ENCODE data around the gene SLC29A3.

Gene SLC29A3

GRCh38 chr10:71324743-71325142, 5.7 kb downstream of the SLC29A3 start:
- DNase-seq: no peak

DNA sequence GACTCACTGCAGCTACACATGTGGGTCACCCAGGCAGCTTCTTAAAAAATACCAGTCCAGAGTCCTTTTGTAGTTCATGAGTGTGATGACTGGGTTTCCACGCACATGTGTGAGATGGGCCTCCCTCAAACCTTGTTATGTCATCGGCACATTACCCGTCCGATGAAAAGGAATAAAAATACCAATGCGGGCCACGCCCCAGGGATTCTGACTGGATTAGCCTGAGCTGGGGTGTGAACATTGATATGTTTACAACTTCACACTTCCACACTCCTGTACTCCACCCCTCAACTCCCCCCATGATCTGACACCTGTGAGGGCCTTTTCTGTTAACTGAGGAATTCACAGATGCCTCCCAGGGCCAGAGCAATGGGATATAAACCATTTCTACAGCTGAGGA, 6.2 kb downstream of the SLC29A3 start:
- DNase-seq: no peak

DNA sequence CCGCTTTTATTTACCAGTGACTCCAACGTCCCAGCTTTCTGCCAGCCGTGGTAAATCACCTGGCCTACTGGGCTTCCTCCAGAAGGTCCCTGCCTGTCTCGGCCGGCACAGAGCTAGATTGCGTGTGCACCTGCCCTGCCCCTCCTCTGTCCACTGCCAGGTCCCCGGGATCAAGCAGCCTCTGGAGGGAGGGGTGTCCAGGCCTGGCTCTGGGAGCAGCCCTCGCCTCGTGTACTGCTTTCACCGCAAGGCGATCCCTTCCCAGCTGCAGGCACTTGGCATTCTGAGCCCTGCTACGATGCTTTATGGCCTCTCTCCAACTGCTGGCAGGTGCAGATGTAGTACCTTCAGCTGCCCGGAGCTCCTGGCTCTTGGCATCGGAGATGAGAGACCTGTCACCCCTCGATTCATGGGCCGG, 7.4 kb downstream of the SLC29A3 start:
- DNase-seq: no peak

GRCh38 chr10:71330789-71331404, 11.8 kb downstream of the SLC29A3 start:
- DNase-seq: no peak

DNA sequence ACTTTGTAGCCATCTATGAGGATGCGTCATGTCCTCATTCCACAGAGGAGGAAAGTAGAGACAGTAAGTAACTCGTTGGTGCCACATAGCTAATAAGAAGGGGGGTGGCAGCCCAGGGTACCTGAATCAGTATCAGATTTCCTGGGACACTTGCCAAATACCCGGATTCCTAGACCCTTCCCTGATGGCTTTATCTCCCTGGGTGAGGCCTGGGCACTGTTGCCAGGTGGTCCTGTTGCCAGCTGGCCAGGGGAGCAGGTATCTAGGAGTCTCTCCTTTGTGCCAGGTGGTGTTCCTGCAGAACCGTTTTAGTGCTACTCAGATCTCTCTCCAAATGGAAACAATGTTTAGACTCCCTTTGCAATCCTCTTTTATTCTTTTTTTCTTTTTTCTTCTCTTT, 12.7 kb downstream of the SLC29A3 start:
- no peak for DNase-seq

DNA sequence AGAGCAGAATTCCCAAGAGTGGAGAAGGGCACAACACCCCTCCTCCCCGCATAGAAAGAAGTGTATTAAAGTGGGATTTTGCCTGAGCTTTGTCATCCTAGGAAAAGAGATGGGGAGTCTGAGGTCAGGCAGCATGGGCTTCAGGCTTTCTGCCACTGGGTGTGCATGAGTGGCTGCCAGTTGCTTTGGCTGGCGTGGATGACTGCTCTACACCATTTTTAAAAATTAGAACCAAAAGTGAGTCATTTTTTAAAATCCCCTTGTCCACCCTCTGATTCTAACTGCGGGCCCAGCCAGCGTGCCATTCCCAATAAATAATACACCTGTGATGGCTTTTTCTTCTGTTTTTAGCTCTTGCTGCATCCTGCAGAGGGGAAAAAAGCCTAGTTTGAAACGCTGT, 13.4 kb downstream of the SLC29A3 start:
- DNase-seq: no peak

DNA sequence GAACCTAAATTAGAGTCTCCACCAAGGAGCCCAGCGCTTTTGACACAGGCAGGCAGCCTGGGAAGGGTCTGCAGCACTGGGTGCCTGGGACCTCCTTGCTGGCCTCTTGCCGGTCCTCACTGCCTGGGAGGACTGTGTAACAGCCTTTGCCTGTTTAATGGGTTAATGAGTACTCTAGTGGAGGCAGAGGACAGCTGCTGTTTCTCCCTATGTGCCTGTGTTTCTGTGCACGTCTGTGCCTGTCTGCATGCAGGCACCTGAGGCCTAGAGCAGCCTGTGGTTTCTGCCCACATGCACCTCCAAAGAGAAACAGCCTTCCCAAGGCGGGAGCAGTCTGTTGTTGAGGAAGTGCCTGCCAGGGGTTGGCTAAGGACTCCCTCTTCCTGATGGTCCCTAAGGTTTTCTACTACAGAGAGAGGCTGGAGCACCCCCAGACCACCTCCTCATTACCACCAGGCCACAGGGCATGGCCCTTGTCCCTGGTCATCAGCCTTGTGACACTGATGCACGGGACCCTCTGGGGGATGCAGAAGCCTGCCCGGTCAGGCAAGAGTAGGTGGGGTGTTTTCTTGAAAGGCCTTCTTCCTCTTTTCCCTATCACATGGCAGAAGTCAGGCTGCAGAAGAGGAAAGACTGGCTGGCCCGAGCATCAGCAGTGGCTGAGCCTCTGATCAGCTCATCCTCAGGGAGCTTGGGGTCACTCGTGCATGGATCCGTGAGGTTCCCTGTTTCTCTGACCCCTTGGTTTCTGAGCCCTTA, 14.2 kb downstream of the SLC29A3 start:
- DNase-seq: no peak

DNA sequence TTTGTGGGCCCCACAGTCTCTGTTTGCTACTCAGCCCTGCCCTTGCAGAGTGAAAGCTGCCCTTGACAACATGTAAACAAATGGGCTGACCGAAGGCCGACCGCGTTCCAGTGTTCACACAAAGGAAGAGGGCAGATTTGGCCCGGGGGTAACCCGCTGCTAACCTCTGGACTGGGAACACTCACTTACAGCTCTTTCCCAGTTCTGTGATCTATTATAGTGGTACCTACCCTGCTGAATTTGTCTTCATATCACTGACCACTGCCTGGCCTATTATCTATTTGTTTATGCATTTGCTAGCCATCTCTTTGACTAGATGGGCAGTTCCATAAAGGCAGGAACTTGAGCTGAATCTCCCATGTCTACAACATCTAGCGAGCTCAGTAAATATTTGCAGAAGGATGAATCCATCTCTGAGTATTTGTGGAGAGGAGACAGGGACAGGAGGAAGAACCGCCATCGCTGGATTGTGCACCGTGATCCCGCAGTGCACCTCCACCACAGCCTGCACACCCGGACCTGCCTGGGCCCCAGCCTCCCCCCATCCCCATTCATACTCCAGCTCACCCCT, 15.2 kb downstream of the SLC29A3 start:
- DNase-seq: no peak

GRCh38 chr10:71335173-71335708, 16.2 kb downstream of the SLC29A3 start:
- DNase-seq: no peak

- no peak for DNase-seq
Measured at GRCh38 chr10:71336632-71337031, 17.6 kb downstream of the SLC29A3 start.

DNA sequence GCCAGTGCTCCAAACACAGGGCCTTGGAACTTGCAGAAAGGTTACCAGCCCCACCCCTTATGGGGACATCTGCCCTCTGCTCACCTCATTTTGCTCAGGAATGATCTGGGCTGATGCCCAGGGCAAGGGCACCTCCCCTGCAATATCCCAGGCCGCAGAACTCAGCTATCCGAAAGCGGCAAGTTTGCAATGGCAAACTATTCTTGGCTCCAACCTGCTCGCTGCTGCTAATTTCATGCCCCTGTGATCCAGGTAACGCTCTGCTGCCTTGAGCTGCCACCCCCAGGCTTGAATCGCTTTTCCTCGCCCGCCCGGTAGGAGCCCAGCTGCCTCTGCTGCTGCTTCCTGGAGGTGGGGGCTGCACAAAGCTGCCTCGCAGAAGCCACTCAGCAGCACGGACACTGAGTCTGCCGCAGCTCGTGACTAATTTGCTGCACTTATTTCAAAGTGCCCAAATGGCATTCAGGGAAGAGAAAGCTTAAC, 18.2 kb downstream of the SLC29A3 start:
- no peak for DNase-seq

DNA sequence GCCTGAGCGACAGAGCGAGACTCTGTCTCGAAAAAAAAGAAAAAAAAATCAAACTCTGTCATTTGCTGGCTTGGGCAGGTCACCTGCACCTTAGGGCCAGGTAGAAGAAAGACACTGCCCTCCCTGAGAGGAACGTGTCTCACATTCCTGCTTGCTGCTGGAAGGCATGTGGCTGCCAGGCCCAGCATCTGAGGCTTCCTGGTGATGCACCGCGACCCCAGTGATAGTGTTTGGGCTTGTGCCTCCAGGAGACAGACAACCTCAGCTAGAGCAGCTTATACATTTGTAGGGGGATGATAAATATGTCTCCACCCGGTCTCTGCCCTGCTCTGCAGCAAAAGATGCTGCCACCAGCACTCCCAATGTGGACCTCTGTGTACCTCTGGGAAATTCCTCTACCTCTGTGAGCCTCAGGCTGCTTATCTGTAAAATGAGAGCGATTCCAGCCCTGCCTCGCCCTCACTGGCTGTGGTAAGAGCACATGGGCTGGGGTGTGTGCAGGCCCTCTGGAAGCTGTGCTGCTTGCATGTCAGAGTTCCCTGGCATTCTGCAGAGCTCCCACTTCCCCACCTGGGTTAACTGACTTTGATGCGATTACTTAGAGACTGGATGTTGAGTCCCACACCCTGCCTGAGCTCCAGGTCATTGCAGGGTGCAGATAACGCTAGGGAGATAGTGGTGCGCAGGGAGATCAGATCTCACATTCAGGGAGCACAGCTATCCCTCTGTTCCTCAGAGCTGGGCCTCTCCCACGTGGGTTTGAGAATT, 19.9 kb downstream of the SLC29A3 start:
- peak; percentile 82 for DNase-seq

DNA sequence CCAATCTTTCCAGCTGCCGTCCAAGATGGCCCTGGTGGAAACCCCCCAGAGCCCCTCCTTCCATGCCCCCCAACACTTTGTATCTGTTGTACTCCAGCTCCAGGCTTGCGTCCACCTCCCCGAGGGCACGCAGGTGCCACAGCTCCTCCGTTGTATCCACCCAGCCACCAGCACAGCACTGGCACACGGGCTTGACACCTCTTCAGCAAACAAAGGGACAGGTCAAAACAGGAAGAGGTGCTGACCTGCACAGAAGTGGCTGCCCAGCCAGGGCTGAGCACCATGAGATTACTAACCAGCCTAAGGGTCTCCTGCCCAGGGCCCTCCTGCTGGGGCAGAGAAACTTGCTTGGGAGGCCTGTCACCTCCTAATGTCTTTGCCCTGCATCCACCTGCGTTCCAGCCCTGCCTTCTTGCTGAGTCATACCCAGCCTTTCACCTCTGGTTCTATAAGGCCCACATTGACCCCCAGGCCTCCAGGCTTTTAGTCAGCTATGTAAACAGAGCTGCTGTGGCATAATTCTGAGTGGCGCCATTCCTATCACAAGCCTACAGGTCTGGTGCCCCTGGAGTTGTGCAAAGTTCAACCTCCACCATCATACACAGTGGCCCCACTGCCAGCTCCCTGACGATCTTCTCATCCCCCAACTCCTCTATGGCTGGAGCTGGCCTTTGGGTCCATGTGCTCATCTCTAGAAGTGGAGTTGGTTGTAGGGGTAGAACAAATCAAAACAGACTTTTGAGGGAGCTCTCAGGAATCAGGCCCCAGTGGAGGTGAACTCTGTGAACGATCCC, 20.9 kb downstream of the SLC29A3 start:
- peak; percentile 96 for DNase-seq

DNA sequence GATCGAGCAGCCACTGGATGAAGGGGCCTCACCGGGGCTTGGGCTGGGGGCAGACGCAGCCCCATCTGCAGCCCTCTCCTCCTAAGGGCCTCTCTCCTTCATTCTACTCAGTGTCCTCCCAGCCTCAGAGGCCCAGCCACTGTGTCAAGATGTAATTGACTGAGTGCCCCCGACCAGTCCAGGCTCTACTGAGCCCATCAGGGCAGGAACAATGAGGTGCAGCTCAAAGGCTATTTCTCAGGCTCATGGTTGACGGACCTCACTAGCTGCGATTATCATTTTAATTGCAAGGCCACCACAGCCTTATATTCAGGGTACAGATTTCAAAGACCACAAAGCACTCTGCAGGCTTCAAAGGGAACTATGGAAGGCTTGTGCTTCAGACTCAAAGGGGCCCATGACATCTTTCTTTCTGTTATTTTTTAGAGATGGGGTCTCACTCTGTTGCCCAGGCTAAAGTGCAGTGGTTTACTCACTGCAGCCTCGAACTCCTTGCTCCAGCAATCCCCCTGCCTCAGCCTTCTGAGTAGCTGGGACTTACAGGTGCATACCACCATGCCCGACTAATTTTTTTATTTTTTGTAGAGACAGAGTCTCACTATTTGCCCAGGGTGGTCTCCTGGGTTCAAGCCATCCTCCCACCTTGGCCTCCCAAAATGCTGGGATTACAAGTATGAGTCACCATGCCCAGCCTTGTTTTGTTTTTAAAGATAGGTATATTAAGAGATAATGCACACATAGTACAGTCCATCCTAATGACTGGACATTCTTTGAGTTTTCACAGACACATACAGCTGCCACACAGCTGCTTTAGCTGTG, 23.7 kb downstream of the SLC29A3 start:
- no peak for DNase-seq

DNA sequence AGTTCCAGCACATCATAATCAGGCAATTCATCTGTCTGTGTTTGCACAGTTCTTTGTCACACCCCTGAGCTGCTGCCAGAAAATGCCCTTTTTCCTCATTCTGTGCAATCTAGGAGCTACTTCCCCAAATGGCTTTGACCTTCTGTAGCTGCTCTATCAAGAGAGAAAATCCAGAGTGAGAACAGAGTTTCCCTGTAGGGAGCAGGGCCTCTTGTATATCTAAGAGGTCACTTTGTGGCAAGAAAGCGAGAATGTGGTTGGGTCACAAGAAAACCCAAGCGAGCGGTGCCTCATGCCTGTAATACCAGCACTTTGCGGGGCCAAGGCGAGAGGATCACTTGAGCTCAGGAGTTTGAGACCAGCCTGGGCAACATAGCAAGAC, 24.3 kb downstream of the SLC29A3 start:
- no peak for DNase-seq

DNA sequence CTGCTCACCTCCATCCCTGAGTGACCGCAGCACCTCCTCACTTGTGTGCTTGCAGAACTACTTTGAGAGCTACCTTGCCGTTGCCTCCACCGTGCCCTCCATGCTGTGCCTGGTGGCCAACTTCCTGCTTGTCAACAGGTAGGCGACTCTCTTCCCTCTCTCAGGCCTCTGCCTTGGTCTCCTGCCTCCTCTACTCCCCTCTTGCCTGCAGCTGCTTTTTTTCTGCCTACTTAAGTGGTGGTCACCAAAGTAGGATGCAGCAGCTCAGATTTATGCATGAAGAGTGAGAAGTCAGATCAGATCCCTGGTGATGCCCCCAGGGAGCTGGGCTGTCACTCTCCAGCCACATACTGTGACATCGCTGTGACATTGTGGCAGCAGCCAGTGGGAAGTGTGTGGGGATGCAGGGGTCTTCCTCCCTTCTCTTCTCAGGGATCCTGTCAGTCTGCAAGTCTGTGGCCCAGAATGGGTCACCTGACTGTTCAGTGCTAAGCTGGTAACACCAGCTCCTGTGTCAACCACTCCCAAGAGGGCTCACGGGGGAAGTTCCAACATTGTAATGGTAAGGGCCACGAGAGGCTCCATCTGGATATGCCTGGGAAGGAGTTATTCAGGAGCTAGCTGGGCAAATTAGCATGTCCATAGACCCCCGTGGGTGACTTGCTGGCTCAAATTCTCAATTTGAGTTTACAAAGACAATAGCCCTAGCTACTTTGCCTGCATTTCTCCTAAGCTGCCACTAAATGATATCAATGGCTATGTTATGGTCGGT, 25.3 kb downstream of the SLC29A3 start:
- no peak for DNase-seq

GRCh38 chr10:71344993-71345480, 26.0 kb downstream of the SLC29A3 start:
- no peak for DNase-seq

GRCh38 chr10:71345694-71346093, 26.6 kb downstream of the SLC29A3 start:
- DNase-seq: no peak

DNA sequence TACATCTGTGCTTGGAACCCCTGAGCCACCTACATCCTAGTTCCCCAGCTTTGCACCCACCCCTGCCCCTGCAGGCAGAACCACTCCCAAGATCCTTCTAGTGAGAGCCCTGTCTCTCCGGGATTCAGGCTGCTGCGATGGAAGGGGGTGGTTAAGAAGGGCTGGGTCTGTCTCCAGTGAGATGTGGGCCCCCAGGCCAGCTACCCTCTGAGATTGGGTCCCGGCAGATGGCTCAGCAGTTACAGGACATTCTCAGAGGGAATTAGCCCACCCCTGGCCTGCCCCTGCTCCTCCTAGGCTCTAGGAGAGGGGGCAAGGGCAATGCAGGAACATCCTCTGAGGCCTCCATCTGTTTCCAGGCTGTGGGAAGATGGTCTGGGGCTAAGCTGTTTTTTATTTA, 27.7 kb downstream of the SLC29A3 start:
- DNase-seq: no peak

DNA sequence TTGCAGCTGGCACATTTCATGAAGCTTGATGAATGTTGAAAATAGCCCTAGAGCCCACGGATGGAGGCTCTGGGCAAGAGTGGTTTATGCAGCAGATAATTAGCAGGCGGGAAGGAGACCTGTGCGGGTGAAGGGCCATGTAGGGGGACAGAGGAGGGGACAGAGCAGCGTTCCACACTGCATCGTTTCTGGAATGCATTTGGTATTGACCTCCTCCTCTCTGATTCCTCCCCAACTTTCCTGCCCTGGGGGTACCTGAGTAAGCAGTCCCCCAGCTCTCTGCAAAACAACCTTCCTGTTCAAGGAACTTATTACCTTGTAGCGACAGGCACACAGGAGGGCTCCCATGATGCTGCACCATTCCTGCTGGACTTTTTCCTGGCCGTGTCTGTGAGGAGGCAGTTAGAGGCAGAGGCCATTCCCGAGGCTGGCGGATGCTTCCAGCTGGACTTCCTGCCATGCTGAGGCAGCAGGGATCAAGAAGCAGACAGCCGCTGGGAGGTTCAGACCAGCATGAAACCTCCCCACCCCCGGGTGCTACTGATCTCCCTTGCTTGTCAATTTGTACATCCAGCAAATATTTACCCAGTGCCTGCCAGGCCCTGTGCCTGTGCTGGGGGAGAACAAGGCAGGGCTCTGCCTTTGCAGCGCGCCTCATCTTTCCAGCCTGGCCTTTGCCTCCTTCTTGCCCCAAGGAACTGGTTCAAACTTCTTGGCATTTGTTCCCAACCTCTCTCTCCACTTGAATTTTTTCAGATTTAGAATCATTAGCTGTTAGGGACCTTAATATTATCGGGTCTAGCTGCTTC, 28.7 kb downstream of the SLC29A3 start:
- DNase-seq: no peak

All from islet precursor cell (in vitro differentiated cells).